ENCODE measurements around the gene SMIM1. TPM values are rescaled to one million over a fixed set of nuclear protein-coding genes. Genes with fewer than 3 reads are reported as not detected.

Gene SMIM1
- total and polyA plus RNA-seq, 2 donors (not counting 1 experiment from before 2014, with no cell fraction given) = 2.0 TPM; not detected in 1

DNA sequence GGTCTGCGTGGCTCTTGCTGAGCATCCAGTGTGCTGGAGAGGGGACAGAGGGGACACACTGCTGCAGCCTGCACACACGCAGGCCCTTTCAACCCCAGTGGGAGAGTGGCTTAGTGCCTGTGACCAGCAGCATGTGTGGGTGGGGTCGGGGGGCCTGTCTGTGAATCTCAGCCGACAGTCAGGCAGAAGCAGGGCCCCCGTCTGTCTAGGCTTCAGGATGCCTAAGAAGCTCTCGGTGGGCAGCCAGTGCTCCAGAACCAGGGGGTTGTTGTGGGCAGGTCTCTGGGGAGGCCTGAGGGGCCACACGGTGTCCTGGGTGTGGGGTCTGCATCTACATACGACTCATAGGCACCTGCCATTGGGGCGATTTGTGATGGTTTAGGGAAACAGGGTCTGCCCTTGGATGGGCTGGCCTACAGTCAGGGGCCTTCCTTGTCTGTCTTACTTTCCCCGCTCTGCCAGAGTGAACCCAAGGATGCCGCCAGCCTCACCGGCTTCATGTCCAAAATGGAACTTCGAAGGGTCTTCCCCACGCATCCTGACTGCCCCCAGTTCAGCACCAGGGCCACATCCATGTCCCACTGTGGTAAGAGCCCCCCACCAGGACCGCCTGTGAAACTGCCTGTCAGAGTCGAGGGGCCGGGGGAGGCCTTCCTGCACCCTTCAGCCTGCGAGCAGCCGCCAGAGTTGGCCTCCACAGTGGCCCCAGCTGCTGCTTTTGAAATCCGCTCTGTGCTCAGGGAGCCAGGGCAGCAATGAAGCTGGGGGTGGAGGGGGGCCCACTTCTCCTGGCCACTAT is 18.7 kb upstream of the SMIM1 start:
- Histone ChIP-seq H3K9me3 (ENCODE audit: control insufficient read depth, insufficient read depth, low read depth, low read length) (no peaks in the 10 kb centered on the region), H3K4me1 (ENCODE audit: control insufficient read depth, extremely low read depth, insufficient read depth, low read length) (no peaks in the 10 kb centered on the region), H3K4me2 (ENCODE audit: extremely low read depth, insufficient read depth, low read length) (no peak overlapping the region), H3K9ac (ENCODE audit: insufficient read depth, low read length) (no peak overlapping the region), H3K4me3 (replicated peaks in 1 of 4; ENCODE audit: control extremely low read depth in 1 of 4, insufficient read depth in 1 of 4, low read depth in 3 of 4, low read length in 4 of 4) (no peak overlapping the region), H3K79me2 (ENCODE audit: control insufficient read depth, insufficient read depth, low read length) (no peaks in the 10 kb centered on the region), H3K27ac (ENCODE audit: insufficient read depth, low read length) (no peak overlapping the region), H3K36me3 (ENCODE audit: control insufficient read depth, insufficient read depth, low read length) (no peaks in the 10 kb centered on the region), H4K20me1 (ENCODE audit: control insufficient read depth, extremely low read depth, insufficient read depth, low read length) (no peaks in the 10 kb centered on the region), H3K27me3 (ENCODE audit: control insufficient read depth, insufficient read depth, low read length) (no peaks in the 10 kb centered on the region), H2AFZ (ENCODE audit: low read length) (no peak overlapping the region)
- DNase-seq (ENCODE audit: low read depth in 2 of 2) = no peak
- TF ChIP-seq EZH2 (IDR thresholded peaks at IDR 0.05; ENCODE audit: low read length, missing control alignments) = no peak
- TF ChIP-seq, protein P1, sequence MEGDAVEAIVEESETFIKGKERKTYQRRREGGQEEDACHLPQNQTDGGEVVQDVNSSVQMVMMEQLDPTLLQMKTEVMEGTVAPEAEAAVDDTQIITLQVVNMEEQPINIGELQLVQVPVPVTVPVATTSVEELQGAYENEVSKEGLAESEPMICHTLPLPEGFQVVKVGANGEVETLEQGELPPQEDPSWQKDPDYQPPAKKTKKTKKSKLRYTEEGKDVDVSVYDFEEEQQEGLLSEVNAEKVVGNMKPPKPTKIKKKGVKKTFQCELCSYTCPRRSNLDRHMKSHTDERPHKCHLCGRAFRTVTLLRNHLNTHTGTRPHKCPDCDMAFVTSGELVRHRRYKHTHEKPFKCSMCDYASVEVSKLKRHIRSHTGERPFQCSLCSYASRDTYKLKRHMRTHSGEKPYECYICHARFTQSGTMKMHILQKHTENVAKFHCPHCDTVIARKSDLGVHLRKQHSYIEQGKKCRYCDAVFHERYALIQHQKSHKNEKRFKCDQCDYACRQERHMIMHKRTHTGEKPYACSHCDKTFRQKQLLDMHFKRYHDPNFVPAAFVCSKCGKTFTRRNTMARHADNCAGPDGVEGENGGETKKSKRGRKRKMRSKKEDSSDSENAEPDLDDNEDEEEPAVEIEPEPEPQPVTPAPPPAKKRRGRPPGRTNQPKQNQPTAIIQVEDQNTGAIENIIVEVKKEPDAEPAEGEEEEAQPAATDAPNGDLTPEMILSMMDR (conservative IDR thresholded peaks at IDR 0.05 in 1 of 2, IDR thresholded peaks at IDR 0.05 in 1 of 2; ENCODE audit: low read depth in 1 of 2, low read length in 2 of 2) = no peak

DNA sequence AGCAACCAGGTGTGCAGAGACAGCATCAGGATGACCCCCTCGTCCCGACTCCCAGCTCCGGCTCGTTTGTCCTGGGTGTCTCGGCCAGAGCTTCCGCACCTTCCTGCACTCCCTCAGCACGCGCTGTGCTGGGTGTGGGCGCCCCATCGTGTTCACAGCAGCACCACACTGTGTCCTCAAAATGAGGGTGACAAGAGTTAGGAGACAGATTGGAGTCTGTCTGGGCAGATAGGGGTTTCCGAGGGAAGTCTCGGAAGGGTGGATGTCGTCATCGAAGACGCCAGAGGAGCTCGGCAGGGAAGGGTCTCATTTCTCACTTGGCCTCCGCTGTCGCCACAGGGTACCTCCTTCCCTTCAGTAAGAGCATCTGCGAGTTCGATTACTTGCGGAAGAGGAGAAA is 16.2 kb upstream of the SMIM1 start:
- H3K9ac ChIP-seq (ENCODE audit: insufficient read depth, low read length) = no peak overlapping the region
- H2AFZ ChIP-seq (ENCODE audit: low read length) = no peak overlapping the region
- H3K36me3 ChIP-seq (ENCODE audit: control insufficient read depth, insufficient read depth, low read length) = no peaks in the 10 kb centered on the region
- no peak for TF ChIP-seq EZH2 (IDR thresholded peaks at IDR 0.05; ENCODE audit: low read length, missing control alignments)
- TF ChIP-seq, protein P1 (conservative IDR thresholded peaks at IDR 0.05 in 1 of 2, IDR thresholded peaks at IDR 0.05 in 1 of 2; ENCODE audit: low read depth in 1 of 2, low read length in 2 of 2) = no peak
- no peaks in the 10 kb centered on the region for H3K79me2 ChIP-seq (ENCODE audit: control insufficient read depth, insufficient read depth, low read length)
- no peak overlapping the region for H3K4me2 ChIP-seq (ENCODE audit: extremely low read depth, insufficient read depth, low read length)
- no peak overlapping the region for H3K4me3 ChIP-seq (replicated peaks in 1 of 4; ENCODE audit: control extremely low read depth in 1 of 4, insufficient read depth in 1 of 4, low read depth in 3 of 4, low read length in 4 of 4)
- no peaks in the 10 kb centered on the region for H3K9me3 ChIP-seq (ENCODE audit: control insufficient read depth, insufficient read depth, low read depth, low read length)
- H3K27ac ChIP-seq (ENCODE audit: insufficient read depth, low read length) = no peak overlapping the region
- H3K27me3 ChIP-seq (ENCODE audit: control insufficient read depth, insufficient read depth, low read length) = no peaks in the 10 kb centered on the region
- no peaks in the 10 kb centered on the region for H4K20me1 ChIP-seq (ENCODE audit: control insufficient read depth, extremely low read depth, insufficient read depth, low read length)
- no peaks in the 10 kb centered on the region for H3K4me1 ChIP-seq (ENCODE audit: control insufficient read depth, extremely low read depth, insufficient read depth, low read length)
- DNase-seq (ENCODE audit: low read depth in 2 of 2) = no peak

DNA sequence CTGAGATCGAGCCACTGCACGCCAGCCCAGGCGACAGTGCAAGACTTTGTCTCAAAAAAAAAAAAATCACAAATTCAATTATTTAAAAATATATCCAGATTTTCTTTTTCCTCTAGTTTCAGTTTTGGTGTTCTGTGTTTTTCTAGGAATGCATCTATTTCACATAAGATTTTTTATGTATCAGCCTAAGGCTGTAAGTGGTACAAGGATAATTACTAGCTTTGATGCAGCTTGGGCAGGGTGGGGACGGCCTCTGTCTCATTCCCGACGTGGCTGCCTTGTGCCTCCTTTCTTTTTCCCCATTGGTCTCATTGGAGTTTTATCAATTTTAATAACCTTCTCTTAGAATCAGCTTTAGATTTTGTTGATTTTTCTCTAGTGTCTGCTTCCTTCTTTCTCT is 13.4 kb upstream of the SMIM1 start:
- Histone ChIP-seq H3K9ac (ENCODE audit: insufficient read depth, low read length) (no peak overlapping the region), H2AFZ (ENCODE audit: low read length) (no peak overlapping the region), H3K79me2 (ENCODE audit: control insufficient read depth, insufficient read depth, low read length) (no peaks in the 10 kb centered on the region), H4K20me1 (ENCODE audit: control insufficient read depth, extremely low read depth, insufficient read depth, low read length) (no peaks in the 10 kb centered on the region), H3K4me2 (ENCODE audit: extremely low read depth, insufficient read depth, low read length) (no peak overlapping the region), H3K36me3 (ENCODE audit: control insufficient read depth, insufficient read depth, low read length) (no peaks in the 10 kb centered on the region), H3K4me3 (replicated peaks in 1 of 4; ENCODE audit: control extremely low read depth in 1 of 4, insufficient read depth in 1 of 4, low read depth in 3 of 4, low read length in 4 of 4) (no peak overlapping the region), H3K4me1 (ENCODE audit: control insufficient read depth, extremely low read depth, insufficient read depth, low read length) (no peaks in the 10 kb centered on the region), H3K27me3 (ENCODE audit: control insufficient read depth, insufficient read depth, low read length) (no peaks in the 10 kb centered on the region), H3K9me3 (ENCODE audit: control insufficient read depth, insufficient read depth, low read depth, low read length) (no peaks in the 10 kb centered on the region), H3K27ac (ENCODE audit: insufficient read depth, low read length) (no peak overlapping the region)
- DNase-seq (ENCODE audit: low read depth in 2 of 2) = no peak
- TF ChIP-seq, protein P1 (conservative IDR thresholded peaks at IDR 0.05 in 1 of 2, IDR thresholded peaks at IDR 0.05 in 1 of 2; ENCODE audit: low read depth in 1 of 2, low read length in 2 of 2) = no peak
- no peak for TF ChIP-seq EZH2 (IDR thresholded peaks at IDR 0.05; ENCODE audit: low read length, missing control alignments)

All from fibroblast of lung (primary cell).